ENCODE results near the gene NFKB2.

NFKB2 gene

DNA sequence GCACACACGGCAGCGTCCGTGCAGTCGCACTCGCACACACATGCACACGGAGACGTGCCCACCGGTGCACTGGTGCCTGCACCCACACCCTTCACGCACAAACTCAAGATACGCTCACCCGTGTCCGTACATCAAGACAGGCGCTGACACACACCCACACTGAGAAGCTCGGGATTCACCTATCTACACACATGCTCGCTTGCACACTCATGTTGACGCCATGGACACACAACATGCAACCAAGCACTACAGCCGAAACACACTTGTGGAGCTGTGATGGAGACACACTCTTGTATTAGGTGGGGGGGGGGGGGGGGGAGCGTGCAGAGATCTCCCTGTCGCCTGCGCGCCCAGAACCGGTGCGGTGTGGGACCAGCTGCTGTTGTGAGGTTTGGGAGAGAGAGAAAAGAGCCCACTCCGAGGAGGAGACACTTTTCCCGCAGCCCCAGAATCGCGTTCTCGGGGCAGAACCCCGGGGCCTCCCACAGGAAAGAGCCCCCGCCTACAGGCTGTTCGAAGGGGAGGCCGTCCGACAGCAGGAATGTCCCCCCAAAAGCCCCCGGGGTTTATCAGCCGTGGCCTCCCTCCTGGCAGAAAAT is 605 bp upstream of the NFKB2 start:
- DNase-seq (ENCODE audit: low read depth in 2 of 2): peak in 1 of 2 donors; percentile 62

DNA sequence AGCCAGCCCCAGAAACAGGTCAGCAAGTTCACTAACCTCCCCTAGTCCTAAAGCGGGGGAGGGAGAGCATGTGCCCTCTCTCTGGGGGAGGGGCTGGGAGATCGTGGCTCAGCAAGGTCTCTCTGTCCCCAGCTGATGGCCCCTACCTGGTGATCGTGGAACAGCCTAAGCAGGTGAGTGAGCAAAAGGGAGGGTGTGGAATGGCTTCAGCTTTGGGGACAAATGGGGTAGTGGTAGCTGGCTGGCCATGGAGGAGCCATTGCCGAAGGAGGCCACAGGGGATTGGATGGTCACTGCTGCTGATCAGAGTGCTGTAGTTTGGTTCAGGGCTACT is 779 bp downstream of the NFKB2 start:
- no peak for DNase-seq (ENCODE audit: low read depth in 2 of 2)

DNA sequence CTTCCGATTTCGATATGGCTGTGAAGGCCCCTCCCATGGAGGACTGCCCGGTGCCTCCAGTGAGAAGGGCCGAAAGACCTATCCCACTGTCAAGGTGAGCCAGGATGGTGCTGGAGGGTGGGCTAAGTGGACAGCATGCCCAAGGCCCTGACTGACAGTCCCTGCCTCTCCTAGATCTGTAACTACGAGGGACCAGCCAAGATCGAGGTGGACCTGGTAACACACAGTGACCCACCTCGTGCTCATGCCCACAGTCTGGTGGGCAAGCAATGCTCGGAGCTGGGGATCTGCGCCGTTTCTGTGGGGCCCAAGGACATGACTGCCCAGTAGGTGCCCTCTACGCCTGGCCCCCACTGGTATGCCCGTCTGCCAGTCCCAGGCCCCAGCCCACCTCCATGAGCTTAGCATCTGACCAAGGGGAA is 1.2 kb downstream of the NFKB2 start:
- no peak for DNase-seq (ENCODE audit: low read depth in 2 of 2)

DNA sequence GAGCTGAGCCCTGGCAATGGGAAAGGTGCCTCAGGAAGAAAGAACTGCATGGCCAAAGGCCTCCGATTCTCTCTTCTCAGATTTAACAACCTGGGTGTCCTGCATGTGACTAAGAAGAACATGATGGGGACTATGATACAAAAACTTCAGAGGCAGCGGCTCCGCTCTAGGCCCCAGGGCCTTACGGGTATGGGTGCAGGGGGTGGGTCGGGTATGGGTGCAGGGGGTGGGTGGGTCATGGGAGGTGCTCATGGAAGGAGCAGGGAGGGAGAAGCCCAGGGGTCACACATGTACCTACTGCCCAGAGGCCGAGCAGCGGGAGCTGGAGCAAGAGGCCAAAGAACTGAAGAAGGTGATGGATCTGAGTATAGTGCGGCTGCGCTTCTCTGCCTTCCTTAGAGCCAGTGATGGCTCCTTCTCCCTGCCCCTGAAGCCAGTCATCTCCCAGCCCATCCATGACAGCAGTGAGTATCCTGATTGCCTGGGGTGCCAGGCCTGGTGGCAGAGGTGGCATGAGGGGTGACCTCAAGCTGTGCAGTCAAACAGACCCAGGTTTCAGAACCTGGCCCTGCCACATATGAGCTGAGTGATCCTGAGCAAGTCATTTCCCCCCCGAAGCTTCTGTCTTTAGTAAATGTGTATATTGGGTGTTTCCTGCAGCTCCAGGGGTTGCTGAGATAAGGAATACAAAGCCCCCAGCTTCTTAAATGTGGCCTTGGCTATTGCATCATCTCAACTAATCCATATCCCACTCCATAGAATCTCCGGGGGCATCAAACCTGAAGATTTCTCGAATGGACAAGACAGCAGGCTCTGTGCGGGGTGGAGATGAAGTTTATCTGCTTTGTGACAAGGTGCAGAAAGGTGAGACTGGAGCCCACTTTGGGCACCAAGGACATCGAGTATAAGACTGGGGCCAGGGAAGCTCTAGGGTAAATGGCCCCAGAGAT is 2.0 kb downstream of the NFKB2 start:
- DNase-seq (ENCODE audit: low read depth in 2 of 2): no peak

DNA sequence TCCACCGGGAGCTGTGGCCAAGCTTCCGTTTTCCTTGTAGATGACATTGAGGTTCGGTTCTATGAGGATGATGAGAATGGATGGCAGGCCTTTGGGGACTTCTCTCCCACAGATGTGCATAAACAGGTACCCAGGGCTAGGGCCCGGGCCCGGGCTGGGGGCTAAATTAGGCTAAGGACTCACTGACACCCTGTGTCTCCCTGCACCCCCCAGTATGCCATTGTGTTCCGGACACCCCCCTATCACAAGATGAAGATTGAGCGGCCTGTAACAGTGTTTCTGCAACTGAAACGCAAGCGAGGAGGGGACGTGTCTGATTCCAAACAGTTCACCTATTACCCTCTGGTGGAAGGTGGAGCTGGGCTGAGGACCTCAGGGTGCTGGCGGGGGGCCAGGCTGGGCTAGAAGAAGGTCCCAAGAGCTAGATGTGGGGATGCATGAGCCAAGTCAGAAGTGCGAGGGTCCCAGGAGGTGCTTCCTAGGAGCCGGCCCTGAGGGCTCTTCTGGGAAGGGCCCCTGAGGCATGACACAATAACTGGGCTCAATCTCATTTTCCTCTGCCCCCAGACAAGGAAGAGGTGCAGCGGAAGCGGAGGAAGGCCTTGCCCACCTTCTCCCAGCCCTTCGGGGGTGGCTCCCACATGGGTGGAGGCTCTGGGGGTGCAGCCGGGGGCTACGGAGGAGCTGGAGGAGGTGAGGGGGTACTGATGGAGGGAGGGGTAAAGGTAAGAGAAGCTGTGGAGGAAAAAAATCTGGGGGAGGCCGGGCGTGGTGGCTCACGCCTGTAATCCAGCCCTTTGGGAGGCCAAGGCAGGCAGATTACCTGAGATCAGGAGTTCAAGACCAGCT is 2.9 kb downstream of the NFKB2 start:
- no peak for DNase-seq (ENCODE audit: low read depth in 2 of 2)

DNA sequence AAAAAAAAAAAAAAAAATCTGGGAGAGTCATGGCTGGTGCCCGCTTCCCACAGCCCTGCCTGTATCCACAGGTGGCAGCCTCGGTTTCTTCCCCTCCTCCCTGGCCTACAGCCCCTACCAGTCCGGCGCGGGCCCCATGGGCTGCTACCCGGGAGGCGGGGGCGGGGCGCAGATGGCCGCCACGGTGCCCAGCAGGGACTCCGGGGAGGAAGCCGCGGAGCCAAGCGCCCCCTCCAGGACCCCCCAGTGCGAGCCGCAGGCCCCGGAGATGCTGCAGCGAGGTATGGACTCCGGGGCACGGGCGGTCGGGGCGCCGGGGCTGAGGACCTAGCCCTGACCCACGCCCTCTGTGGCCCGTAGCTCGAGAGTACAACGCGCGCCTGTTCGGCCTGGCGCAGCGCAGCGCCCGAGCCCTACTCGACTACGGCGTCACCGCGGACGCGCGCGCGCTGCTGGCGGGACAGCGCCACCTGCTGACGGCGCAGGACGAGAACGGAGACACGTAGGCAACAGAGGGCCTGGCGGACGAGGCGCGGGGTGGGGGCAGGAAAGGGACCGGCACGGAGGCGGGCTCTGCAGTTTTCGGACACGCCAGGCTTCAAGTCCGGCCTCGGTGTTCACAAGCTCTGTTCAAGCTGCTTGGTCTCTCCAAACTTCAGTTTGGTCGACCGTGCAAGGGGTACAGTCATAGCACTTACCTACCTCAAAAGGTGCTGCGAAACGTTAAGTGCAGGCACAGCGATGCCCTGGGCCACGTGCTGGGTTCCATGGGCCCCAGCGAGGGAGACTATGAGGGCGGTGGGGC is 3.9 kb downstream of the NFKB2 start:
- DNase-seq (ENCODE audit: low read depth in 2 of 2): peak; percentile 79 to 85

DNA sequence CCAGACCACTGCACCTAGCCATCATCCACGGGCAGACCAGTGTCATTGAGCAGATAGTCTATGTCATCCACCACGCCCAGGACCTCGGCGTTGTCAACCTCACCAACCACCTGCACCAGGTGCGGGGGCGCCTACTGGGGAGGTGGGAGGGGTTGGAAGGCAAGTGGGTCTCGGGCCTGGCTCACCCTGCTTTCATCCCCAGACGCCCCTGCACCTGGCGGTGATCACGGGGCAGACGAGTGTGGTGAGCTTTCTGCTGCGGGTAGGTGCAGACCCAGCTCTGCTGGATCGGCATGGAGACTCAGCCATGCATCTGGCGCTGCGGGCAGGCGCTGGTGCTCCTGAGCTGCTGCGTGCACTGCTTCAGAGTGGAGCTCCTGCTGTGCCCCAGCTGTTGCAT is 4.6 kb downstream of the NFKB2 start:
- no peak for DNase-seq (ENCODE audit: low read depth in 2 of 2)

DNA sequence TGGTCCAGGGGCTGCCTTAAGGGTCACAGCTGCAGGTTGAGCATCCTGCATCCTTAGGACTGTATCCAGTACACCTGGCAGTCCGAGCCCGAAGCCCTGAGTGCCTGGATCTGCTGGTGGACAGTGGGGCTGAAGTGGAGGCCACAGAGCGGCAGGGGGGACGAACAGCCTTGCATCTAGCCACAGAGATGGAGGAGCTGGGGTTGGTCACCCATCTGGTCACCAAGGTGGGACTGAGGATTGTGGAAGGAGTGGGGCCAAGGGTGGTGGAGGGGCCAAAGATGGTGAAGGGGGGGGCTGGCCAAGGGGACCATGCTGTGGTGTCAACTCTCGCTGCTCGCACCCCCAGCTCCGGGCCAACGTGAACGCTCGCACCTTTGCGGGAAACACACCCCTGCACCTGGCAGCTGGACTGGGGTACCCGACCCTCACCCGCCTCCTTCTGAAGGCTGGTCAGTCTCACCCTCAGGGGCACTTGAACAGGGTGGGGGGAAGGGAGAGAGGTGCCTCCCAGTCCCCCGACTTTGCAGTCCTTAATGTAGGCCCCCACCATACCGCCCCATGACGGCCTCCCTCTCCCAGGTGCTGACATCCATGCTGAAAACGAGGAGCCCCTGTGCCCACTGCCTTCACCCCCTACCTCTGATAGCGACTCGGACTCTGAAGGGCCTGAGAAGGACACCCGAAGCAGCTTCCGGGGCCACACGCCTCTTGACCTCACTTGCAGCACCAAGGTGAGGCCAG is 5.3 kb downstream of the NFKB2 start:
- DNase-seq (ENCODE audit: low read depth in 2 of 2): no peak

DNA sequence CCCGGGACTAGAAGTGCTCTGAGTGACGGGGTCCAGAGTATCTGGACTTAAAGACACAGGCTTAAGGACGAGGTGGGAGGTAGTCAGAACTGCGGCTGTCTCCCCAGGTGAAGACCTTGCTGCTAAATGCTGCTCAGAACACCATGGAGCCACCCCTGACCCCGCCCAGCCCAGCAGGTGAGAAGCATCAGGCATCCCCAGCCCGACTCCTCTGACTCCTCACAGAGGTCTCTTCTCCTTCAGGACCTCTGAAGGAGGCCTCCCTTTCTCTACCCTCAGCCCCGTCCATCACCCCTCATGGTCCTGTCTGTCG is 5.8 kb downstream of the NFKB2 start:
- no peak for DNase-seq (ENCODE audit: low read depth in 2 of 2)

DNA sequence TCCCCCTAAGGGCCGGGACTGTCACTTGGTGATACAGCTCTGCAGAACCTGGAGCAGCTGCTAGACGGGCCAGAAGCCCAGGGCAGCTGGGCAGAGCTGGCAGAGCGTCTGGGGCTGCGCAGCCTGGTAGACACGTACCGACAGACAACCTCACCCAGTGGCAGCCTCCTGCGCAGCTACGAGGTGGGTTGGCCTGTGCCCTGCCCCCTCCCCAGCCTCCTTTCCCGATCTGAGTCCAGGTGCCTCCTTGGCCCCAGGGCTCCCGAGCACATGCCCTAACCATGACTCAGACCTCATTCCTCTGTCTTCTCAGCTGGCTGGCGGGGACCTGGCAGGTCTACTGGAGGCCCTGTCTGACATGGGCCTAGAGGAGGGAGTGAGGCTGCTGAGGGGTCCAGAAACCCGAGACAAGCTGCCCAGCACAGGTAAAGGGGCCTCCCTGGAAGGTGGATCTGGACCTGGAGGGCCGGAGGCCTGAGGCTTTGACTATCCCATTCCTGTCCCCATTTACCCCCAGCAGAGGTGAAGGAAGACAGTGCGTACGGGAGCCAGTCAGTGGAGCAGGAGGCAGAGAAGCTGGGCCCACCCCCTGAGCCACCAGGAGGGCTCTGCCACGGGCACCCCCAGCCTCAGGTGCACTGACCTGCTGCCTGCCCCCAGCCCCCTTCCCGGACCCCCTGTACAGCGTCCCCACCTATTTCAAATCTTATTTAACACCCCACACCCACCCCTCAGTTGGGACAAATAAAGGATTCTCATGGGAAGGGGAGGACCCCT is 6.4 kb downstream of the NFKB2 start:
- DNase-seq (ENCODE audit: low read depth in 2 of 2): no peak

DNA sequence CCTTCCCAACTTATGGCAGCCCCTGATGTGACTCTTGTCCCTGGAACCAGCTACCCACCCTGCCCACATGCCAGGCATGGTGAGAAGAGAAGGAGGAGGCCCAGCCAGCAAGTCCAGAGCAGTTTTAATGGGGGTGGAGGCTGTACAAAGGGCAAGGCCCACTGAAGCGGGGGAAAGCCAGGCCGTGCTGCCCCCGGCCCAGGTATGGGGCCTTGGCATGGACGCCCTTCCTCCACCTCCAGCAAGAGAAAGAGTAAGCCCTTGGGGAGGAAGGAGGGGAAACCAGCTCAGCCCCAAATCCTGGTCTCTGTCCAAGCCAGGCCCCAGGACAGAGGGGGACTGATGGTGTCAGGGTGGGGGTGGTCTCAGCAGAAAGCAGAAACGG is 7.0 kb downstream of the NFKB2 start:
- no peak for DNase-seq (ENCODE audit: low read depth in 2 of 2)

DNA sequence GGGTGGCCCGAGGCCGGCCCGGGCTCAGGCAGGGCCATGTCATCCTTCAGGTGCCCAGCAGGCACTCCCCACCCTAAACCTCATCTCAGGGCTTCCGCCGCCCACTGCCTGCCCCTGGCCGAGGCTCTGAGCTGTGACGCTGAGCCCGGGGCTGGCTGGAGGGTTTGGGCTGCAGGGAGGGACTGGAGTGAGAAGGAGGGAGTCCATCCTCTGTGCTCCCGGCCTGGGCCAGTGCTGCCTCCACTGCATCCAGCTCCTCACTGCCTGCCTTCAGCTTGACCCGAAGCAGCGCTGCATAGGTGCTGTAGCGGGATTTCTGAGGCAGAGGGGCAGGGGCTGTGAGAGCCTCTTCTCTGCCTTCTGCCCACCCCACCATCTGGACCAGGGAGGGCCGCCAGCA is 7.6 kb downstream of the NFKB2 start:
- no peak for DNase-seq (ENCODE audit: low read depth in 2 of 2)

DNA sequence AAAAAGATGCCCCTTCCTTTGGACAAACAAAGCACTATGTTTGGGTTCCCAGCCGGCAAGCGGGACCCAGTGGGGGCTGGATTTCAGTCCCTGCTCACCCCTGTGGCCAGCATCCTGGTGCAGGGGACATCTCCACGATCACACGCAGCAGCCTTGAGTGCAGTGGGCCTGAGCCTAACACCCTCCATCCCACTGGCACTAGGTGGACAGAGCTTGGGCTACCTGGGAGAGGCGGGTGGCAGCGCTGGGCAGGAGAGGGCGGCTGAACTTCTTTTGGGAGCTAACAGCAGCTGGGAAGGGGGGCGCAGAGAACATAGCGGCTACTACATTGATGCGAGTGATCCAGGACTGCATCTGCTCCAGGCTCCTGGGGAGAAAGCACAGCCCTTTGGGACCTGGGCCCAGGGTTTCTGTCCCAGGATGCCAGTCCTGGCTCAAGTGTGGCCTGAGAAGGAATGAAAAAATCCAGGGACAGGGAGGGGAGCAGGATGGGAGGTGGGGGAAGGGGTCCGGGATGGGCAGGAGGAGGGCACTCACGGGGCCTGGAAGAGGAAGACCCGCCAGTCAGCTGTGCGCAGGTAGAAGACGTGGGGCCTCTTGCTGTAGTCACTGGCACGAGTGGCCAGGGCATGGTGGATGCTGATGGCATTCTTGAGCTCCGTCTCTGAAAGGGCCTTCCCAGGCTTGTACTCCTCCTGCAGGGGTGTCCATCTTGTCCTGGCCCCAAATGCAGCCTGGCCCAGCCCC is 9.0 kb downstream of the NFKB2 start:
- no peak for DNase-seq (ENCODE audit: low read depth in 2 of 2)

DNA sequence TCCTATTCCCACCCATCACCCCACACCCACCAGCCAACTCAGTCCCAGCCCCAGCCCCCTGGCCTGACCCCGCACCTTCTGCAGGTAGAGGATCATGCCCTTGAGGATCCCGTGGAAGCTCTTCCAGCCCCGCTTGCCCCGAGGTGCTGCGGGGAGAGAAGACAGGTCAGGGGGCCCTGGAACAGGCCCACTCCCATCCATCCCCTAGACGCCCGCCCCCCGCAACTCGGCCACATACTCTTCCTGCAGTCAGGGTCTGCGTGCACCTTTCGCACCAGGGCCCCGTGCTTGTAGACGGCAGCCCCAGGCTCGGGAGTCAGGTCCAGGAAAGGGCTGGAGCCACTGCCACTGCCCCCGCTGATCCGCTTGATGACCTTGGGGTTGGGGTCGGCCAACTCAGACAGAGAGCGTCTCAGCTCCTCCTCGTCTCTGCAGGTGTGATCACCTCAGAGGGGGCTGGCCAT is 9.6 kb downstream of the NFKB2 start:
- no peak for DNase-seq (ENCODE audit: low read depth in 2 of 2)

DNA sequence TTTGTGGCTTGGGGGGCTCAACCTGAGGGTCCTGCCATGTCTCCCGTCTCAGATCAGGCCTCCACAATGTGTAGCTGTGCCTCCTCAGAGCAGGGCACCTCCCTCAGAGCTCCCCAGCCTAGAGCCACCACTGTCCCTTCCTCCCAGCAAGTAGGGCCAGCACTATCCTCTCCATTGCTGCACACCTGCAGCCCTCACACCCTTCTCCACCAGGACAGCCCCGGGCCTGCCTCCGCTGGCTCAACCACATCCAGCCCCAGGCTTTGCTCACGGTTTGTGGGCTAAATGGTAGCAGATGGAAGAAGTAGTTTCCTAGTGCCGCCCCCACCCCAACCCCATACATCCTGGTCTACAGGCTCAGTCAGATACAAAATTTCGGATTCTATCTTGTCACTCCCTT is 10.1 kb downstream of the NFKB2 start:
- no peak for DNase-seq (ENCODE audit: low read depth in 2 of 2)

DNA sequence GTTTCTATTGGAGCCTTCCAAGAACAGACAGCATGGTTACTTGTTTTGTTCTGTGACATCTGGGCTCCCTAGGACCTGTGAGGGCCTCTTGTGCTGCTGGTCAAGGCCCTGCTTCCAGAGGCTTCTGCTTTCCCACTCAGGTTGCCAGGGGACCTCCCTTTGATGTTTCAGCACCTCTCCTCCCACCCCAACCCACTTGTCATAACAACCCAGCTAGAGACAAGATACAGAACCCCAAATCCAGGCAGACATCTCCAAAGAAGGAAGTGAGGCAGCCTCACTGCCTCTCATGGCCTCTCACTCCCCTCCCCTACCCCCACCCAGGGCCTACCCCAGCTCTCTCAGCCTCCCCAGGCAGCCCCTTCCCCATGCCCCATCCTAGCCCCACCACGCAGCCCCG is 11.3 kb downstream of the NFKB2 start:
- DNase-seq (ENCODE audit: low read depth in 2 of 2): no peak

DNA sequence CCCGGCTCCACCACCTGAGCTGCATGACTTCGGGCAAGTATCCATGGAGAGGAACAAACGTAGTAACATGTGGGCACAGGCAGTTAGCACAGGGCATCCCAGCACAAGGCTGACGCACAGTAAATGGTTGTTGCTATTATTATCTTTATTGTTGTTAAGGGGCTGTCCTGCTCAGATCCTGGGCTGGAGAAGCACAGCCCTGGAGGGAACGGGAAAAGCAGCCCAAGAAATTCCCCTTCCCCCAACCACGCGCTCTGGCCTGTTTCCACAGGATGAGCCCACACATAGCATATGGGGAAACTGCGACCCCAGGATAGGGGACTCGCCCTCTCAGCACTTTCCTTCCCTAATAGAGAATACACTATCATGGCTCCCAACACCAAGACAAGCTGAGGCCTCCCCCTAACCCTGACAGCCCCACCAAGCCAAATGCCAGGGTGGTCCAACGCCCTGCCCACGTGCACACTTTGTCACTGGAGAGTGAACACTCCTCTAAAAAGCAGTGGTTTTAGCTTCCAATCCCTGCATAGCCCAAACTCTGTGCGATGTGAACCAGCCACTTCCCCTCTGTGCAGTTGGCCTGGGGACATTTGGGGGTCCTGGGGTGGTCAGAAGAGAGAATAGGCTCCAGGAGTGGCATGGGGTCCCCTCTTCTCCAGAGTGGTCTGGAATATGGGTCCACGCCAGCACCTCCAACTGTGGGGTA is 12.1 kb downstream of the NFKB2 start:
- DNase-seq (ENCODE audit: low read depth in 2 of 2): no peak

DNA sequence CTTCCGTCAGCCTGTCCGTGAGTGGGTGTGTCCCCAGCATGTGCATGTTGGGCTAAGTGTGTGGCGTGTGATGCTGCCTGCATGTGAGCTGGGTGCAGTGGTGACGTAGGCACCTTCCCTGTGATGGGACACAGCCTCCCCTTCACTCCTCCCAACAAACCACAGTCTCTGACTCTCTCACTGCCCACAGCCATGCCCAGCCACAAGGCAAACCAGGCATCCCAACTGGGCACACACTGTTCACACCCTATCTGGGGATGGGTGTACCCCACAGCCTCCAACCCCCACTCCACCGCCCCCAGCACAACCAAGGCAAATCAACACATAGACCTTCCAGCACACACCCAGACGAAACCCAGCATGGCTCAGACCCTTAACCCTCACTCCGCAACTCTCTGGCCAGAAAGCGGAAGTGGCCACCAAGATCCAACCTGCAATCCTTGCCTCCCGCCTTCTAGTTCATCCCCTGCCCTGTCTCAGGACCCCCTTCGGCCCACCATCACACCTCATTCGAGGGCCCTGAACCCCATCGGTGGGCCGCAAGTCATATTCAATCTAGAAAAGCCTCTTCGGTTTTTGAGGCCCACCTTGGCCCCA is 12.7 kb downstream of the NFKB2 start:
- DNase-seq (ENCODE audit: low read depth in 2 of 2): no peak

All from stimulated activated CD8-positive, alpha-beta memory T cell treated with anti-CD3 and anti-CD28 coated beads, Interleukin-2, amount 100 ng/mL, for 48 hours (primary cell).